ENCODE results near the gene KCNK5.
A peak's percentile ranks its signal among the peaks of the same experiment; 100 is the strongest.

The KCNK5 gene

GRCh38 chr6:39233333-39233732 is 4.1 kb upstream of the KCNK5 start:
- no peak overlapping the region for H3K27ac ChIP-seq (ENCODE audit: poor library complexity, severe bottlenecking)
- ATAC-seq (ENCODE audit: low read depth): no peak
- no peak overlapping the region for H3K4me3 ChIP-seq (ENCODE audit: severe bottlenecking)
- DNase-seq (ENCODE audit: low spot score): no peak
- H3K27me3 ChIP-seq (ENCODE audit: insufficient read depth, poor library complexity, severe bottlenecking): no peaks in the 10 kb centered on the region
- H3K9me3 ChIP-seq (ENCODE audit: severe bottlenecking): no peaks in the 10 kb centered on the region
- H3K4me1 ChIP-seq (ENCODE audit: insufficient read depth, poor library complexity, severe bottlenecking): peaks cover 3% of the 10 kb centered on the region
- no peaks in the 10 kb centered on the region for H3K36me3 ChIP-seq (ENCODE audit: low read depth)
- no peak for TF ChIP-seq CTCF (IDR thresholded peaks at IDR 0.05; ENCODE audit: poor library complexity, severe bottlenecking)

GRCh38 chr6:39231521-39232243 is 2.4 kb upstream of the KCNK5 start:
- no peaks in the 10 kb centered on the region for H3K9me3 ChIP-seq (ENCODE audit: severe bottlenecking)
- TF ChIP-seq CTCF (IDR thresholded peaks at IDR 0.05; ENCODE audit: poor library complexity, severe bottlenecking): no peak
- no peak overlapping the region for H3K4me3 ChIP-seq (ENCODE audit: severe bottlenecking)
- no peaks in the 10 kb centered on the region for H3K36me3 ChIP-seq (ENCODE audit: low read depth)
- no peak overlapping the region for H3K27ac ChIP-seq (ENCODE audit: poor library complexity, severe bottlenecking)
- ATAC-seq (ENCODE audit: low read depth) (no peak), DNase-seq (ENCODE audit: low spot score) (no peak)
- peaks cover 3% of the 10 kb centered on the region for H3K4me1 ChIP-seq (ENCODE audit: insufficient read depth, poor library complexity, severe bottlenecking)
- no peaks in the 10 kb centered on the region for H3K27me3 ChIP-seq (ENCODE audit: insufficient read depth, poor library complexity, severe bottlenecking)

- no peak overlapping the region for H3K4me3 ChIP-seq (ENCODE audit: severe bottlenecking)
- no peak overlapping the region for H3K27ac ChIP-seq (ENCODE audit: poor library complexity, severe bottlenecking)
- H3K27me3 ChIP-seq (ENCODE audit: insufficient read depth, poor library complexity, severe bottlenecking): no peaks in the 10 kb centered on the region
- TF ChIP-seq CTCF (IDR thresholded peaks at IDR 0.05; ENCODE audit: poor library complexity, severe bottlenecking): no peak
- H3K4me1 ChIP-seq (ENCODE audit: insufficient read depth, poor library complexity, severe bottlenecking): peaks cover 3% of the 10 kb centered on the region
- H3K9me3 ChIP-seq (ENCODE audit: severe bottlenecking): no peaks in the 10 kb centered on the region
- H3K36me3 ChIP-seq (ENCODE audit: low read depth): no peaks in the 10 kb centered on the region
- ATAC-seq (ENCODE audit: low read depth) (no peak), DNase-seq (ENCODE audit: low spot score) (no peak)
Observed at GRCh38 chr6:39230654-39231035, 1.4 kb upstream of the KCNK5 start.

GRCh38 chr6:39228111-39228971 is 934 bp downstream of the KCNK5 start:
- Histone ChIP-seq H3K27me3 (ENCODE audit: insufficient read depth, poor library complexity, severe bottlenecking) (no peaks in the 10 kb centered on the region), H3K9me3 (ENCODE audit: severe bottlenecking) (no peaks in the 10 kb centered on the region), H3K27ac (ENCODE audit: poor library complexity, severe bottlenecking) (no peak overlapping the region), H3K4me3 (ENCODE audit: severe bottlenecking) (peak overlapping the region; percentile 36), H3K36me3 (ENCODE audit: low read depth) (no peaks in the 10 kb centered on the region), H3K4me1 (ENCODE audit: insufficient read depth, poor library complexity, severe bottlenecking) (peaks cover 3% of the 10 kb centered on the region)
- DNase-seq (ENCODE audit: low spot score) (no peak), ATAC-seq (ENCODE audit: low read depth) (no peak)
- TF ChIP-seq CTCF (IDR thresholded peaks at IDR 0.05; ENCODE audit: poor library complexity, severe bottlenecking): no peak

All from RWPE2 (cell line).